Measurements from ENCODE around the gene PLA2G5.
"Not testable (repeated sequence)": the region's sequence is repeated elsewhere in the genome, so short reads cannot be mapped to it uniquely, and the experiment has no call there.

The PLA2G5 gene, protein sequence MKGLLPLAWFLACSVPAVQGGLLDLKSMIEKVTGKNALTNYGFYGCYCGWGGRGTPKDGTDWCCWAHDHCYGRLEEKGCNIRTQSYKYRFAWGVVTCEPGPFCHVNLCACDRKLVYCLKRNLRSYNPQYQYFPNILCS

GRCh38 chr1:20069874-20070273 lies at the start of gene PLA2G5:
Gene PLA2G5 (plus strand): TSS chr1:20070194. CDS start chr1:20084831, 14,637 bp downstream.
- no peak for DNase-seq

DNA sequence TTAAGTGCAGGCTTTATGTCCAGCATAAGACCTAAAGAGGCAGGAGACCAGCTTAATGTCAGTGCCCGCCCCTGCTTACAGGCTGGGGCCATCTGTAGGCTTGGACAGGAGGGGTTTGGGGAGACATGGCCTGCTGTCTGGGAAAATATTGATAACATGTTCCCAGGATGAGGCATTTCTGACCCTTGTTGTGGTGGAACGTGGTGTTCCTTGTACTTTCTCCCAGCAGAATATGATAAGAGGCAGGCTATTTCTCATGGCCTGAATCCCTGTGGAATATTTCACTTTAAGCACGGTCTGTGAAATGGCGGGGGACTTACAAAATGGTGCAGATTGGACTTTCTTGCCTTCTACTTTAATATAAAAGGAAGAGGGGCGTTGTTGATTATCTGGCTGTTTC lies 41.9 kb upstream of the PLA2G5 start:
- DNase-seq: no peak

GRCh38 chr1:20028726-20029125 lies 41.3 kb upstream of the PLA2G5 start:
- no peak for DNase-seq

- no peak for DNase-seq
These were observed 40.6 kb upstream of the PLA2G5 start for GRCh38 chr1:20029178-20029912.

DNA sequence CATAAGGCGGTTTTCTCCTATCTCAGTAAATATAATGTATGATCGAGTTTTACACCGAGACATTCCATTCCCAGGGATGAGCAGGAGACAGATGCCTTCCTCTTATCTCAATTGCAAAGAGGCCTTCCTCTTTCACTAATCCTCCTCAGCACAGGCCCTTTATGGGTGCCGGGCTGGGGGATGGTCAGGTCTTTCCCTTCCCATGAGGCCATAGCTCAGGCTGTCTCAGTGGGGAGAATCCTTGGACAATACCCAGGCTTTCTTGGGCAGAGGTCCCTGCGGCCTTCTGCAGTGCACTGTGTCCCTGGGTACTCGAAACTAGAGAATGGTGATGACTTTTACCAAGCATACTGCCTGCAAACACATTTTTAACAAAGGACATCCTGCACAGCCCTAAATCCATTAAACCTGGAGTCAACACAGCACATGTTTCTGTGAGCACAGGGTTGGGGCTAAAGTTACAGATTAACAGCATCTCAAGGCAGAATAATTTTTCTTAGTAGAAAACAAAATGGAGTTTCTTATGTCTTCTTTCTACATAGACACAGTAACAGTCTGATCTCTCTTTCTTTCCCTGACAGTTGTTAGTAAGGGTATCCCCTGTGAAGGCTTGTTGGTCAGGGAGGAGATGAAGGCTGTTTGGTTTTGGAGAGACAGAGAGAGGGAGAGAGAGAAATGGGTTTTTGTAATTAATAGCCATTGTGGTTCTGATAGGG lies 39.4 kb upstream of the PLA2G5 start:
- not testable (repeated sequence) for DNase-seq

- DNase-seq: no peak
These were observed 38.8 kb upstream of the PLA2G5 start for GRCh38 chr1:20031161-20031560.

GRCh38 chr1:20031836-20032235 lies 38.2 kb upstream of the PLA2G5 start:
- DNase-seq: no peak

GRCh38 chr1:20032425-20032824 lies 37.6 kb upstream of the PLA2G5 start:
- no peak for DNase-seq

- no peak for DNase-seq
These were observed 36.6 kb upstream of the PLA2G5 start for GRCh38 chr1:20033420-20033819.

DNA sequence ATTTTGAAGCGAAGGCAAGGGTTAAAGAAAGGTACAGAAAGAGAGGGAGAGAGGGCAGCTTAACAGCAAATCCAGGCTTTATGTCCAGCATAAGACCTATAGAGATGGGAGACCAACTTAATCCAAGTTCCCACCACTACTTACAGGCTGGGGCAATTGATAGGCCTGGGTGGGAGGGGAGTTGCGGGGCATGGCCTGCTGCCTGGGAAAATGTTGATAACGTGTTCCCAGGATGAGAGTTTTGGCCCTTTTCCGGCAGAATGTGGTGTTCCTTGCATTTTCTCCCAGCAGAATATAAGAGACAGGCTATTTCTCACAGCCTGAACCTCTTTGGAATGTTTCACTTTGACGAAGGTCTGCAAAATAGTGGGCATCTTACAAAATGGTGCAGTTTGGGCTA lies 34.9 kb upstream of the PLA2G5 start:
- DNase-seq: no peak

DNA sequence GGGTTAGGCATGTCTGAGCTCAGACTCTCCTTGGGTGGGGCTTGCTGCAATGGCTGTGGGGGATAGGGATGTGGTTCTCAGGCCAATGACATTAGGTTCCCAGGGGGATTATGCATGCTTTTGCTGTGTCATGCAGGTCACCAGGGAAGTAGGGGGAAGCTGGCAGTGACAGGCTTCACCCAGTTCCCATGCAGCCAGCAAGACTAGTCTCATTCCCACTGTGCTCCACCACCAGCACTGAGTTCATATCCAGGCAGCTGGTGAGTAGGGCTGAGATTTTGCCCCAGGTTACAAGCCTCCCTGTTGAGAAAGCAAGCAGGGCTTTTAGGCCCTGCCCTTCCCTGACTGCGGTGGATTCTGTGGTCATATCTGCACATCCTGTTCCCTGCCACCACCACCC lies 32.1 kb upstream of the PLA2G5 start:
- no peak for DNase-seq

GRCh38 chr1:20047096-20047495 lies 22.9 kb upstream of the PLA2G5 start:
- no peak for DNase-seq

DNA sequence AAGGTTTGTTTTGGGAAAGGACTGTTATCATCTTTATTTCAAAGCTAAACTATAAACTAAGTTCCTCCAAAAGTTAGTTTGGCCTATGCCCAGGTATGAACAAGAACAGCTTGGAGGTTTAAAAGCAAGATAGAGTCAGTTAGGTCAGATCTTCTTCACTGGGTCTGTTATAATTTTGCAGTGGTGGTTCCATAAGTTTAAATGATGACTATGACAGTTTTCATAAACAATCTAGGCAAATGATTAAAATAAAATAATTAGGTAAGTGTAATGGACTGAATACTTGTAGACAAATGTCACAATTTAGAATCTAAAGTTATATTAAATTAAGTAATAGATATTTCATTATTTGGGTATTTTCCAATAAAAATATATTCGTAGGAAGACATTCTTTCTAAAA lies 21.4 kb upstream of the PLA2G5 start:
- no peak for DNase-seq

DNA sequence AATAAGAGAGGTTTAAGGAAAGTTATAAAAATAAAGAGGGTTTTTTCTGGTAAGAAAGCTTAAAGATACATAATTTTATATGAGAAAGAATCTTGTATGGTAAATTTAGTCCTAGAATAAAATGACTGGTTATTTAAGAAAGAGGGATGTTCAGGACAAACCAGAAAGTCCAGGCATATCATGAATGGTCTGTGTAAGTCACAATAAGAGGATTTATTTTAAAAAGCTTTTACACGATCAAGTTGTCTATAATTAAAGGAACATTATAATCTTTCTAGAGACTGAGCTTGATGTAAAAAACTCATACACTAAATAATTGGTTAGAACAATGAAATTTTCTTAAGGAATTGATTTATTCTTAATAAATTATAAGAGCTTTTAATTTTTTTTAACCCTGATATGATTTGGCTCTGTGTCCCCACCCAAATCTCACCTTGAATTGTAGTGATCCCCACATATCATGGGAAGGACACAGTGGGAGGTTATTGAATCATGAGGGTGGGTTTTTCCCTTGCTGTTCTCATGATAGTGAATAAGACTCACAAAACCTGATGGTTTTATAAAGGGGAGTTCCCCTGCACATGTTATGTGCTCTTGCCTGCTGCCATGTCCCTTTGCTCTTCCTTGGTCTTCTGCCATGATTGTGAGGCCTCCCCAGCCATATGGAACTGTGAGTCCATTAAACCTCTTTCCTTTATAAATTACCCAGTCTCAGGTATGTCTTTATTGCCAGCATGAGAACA lies 20.8 kb upstream of the PLA2G5 start:
- not testable (repeated sequence) for DNase-seq

DNA sequence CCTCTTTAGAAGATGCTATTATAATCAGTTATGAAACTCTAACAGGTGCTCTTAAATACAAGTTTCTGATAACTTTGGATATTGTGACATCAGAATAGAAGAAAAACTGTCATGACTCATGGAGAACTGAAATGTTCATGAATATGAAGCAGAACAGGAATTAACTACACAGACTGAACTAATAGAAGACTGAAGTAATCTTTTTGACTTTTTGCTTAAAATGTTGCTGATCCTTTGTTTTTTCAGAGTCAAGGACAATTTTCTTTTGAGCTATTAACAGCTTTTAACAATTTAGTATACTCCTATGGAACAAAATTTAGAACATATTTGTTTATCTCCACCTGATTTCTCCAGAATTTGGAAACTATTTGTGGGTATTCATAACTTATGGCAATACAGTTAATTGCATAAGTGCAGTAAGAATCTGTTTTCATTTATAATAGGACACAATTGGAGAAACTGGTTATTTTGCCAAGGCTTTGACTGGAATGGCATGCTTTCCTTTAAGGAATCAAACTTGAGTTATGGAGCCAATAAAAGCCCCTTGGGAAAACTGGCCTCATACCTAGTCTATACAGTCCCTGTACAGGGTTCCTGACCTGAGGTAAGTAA lies 18.7 kb upstream of the PLA2G5 start:
- DNase-seq: no peak

DNA sequence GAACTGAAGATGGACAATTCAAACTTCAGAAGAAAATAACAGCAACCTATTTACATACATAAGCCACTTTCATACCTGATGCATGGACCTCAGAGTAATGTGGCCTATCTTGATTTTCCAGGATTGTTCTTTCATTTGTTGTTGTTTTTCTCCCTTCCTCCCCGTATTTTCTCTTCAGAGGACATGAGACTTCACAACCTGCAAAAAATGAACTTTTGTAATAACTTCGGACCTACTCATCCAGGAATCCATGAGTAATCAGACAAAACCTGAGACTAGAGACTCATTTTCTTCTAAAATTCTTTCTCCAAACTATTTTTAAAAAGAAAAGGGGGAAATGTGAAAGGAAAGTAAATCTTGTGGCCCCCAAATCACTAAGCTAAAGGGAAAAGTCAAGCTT lies 17.6 kb upstream of the PLA2G5 start:
- DNase-seq: no peak

DNA sequence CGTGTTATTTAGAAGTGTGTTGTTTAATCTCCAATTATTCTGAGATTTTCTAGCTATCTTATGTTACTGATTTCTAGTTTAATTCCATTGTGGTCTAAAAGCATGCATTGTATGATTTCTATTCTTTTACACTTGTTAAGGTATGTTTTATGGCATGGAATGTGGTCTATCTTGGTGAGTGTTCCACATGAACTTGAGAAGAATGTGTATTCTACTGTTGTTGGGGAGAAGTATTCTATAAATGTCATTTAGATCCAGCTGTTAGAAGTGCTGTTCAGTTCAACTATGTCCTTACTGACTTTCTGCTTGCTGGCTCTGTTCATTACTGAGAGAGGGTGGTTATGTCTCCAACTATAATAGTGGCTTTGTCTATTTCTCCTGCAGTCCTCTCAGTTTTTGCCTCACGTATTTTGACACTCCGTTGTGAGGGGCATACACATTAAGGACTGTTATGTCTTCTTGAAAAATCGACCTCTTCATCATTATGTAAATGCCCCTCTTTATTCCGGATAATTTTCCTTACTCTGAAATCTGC lies 12.0 kb upstream of the PLA2G5 start:
- no peak for DNase-seq

DNA sequence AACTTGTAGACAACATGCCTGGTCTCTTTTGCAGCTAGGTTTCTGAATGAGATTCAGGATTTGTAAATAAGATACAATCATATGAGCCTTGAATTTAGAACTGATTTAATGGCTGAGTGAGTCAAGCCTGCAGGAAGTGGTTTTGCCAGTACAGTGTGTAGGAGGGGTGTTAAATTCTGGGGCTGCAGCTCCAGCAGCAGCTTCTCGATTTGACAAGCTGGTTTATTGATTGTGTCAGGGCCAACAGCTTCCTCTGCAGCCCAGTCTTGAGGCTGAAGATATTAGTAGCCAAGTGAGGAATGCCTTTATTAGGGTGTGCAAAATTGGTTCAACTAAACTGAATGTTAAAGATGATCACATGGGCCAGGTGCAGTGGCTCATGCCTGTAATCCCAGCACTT lies 11.5 kb upstream of the PLA2G5 start:
- peak; percentile 66 to 69 for DNase-seq

DNA sequence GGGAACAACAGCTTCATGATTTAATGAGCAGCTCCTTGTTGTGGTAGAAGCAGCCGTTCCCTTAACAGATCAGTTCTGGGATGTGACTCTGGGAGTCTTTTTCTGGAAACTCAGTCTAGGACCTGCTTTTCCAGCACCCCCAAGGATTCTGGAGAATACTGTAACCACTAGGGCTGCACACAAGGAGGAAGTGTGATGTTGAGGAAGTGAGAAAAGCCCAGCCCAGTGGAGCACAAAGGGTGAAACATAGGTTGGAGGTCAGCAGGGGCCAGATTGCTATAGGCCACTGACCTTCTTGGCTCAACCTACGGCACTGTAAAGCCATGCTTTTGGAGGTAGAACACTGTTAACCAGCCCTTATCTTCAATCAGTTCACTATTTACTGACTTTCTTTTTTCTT lies 10.1 kb upstream of the PLA2G5 start:
- DNase-seq: no peak

- DNase-seq: not testable (repeated sequence)
These were observed 9.2 kb upstream of the PLA2G5 start for GRCh38 chr1:20060791-20061190.

DNA sequence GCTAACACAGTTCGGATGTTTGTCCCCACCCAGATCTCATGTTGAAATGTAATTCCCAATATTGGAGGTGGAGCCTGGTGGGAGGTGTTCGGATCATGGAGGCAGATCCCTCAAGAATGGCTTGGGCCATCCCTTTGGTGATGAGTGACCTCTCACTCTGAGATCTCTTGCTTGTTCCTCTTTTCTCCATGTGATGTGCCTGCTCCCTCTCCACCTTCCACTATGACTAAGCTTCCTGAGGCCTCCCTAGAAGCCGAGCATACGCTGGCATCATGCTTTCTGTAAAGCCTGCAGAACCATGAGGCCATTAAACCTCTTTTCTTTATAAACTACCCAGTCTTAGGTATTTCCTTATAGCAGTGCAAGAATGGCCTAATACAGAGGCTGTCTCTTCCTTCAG lies 8.1 kb upstream of the PLA2G5 start:
- DNase-seq: peak; percentile 23 to 27

DNA sequence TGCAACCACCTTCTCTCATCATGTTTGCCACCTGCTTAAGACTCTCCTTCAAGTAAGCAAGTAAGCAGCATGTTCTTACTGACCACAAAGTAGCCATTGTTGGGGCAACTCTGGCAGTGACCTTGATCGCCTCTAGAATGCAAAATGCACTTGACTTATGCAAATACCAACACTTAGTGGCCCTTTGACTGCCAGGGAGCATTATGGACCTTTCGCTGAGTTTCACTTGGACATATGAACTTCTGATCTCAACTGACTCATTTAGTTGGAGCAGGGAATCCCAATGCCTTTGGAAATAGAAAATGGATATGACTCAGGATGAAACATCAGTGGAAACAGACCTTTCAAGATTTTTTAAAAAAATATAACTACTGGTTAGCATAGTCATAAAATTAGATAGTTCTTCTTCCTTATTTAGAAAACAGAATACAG lies 6.1 kb upstream of the PLA2G5 start:
- DNase-seq: no peak

- DNase-seq: no peak
These were observed 1.3 kb upstream of the PLA2G5 start for GRCh38 chr1:20068722-20069121.
